Measurements from ENCODE around the gene DNAJB9.

The DNAJB9 gene

DNA sequence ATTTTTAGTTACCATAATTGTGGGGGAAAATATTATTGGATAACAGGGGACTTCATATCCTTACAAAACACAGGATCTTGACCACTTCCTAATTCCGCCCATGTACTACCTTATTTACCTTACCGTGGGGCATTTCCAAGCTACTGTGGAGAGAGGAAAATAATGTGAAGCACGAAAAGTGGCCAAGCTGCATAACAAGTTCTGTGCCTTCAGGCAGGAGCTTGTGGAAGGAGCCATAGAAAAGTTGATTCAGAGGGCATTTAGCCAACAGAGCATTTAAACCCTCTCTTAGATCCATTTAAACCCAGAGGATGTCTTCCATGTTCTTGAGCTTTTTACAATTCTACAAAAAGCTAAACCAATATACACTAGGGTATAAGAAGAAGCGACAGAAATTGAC lies 41.6 kb downstream of the DNAJB9 start:
- DNase-seq: no peak

DNA sequence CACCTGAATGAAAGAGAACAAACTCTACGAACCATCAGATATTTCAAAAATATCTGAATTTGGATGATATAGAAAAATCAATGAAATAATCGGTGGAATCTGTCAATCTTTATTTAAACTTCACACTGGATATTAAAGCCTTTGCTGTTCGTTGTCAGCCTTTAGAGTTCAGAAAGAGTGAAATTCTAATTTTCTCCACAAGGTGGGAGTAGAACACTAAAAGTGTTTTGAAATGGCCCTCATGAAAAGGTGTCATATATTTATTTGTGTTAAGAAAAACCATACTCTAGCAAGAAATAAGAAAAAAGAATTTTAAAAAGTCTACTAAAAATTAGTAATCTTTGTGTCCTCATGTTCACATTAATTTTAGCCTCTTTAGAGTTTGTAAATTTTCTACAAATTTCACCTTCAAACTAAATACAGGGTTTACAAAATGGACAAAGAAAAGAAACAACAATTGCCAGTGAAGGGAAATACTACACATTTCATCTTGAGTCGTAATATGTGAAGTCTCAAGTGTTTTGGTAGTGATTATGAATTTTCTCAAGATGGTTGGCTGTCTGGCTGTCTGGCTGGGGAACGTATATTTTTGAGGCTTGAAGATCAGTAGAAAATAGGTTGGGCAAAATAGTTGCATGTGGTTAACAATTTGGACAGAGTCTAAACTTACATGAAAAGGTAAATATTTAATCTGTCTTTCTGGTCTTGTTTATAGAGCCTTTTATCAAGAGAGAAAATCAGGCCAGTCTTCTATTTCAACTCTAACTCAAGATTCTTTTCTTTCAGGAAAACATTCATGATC lies 43.7 kb downstream of the DNAJB9 start:
- DNase-seq: no peak

DNA sequence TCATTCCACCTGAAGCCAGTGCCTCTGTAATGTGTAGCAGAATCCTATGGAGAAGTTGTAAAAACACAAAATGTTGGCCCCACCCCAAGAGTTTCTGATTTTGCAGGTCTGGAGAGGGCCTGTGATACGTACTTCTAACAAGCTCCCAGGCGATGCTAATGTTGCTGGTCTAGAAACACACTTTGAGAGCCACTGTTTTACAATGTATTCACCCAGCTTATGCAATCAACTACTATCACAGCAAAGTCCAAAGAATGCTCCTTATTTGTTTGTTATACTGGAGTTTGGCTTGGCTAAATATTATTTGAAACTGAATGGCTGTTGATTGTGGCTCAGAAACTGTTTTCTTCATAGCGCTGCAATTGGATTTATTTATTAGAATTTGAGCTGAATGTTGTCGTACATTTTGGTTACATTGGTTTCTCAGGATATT lies 44.3 kb downstream of the DNAJB9 start:
- no peak for DNase-seq

DNA sequence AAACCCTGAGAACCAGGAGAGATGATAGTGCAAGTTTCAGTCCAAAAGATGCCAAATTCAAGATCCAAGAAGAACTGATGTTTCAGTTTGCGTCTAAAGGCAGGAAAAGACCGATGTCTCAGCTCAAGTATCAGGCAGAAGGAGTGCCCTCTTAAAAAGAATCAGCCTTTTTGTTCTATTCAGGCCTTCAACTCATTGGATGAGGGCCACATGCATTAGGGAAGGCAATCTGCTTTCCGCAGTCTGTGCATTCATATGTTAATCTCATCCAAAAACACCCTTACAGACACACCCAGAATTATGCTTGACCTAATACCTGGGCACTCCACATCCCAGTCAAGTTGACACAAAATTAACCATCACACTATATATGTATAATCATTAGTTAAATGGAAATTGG lies 45.2 kb downstream of the DNAJB9 start:
- DNase-seq: no peak

DNA sequence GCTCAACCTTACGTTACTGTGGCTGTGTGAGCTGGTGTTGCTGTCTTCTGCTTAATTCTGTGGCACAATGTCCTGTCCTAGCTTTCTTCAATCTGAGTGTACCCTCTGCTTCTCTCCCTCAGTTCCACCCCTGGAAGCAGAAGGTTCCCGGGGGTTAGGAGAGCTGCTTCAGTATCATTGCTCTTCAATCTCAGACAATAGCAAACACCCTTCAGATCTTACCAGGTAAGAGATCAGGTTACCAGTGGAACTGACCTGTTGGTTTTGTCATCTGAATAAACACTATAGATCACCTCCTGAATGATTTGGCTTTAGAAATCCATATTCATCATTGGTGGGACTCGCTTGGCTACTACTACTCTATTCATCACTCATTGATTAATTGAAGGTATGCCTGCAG lies 48.4 kb downstream of the DNAJB9 start:
- no peak for DNase-seq

DNA sequence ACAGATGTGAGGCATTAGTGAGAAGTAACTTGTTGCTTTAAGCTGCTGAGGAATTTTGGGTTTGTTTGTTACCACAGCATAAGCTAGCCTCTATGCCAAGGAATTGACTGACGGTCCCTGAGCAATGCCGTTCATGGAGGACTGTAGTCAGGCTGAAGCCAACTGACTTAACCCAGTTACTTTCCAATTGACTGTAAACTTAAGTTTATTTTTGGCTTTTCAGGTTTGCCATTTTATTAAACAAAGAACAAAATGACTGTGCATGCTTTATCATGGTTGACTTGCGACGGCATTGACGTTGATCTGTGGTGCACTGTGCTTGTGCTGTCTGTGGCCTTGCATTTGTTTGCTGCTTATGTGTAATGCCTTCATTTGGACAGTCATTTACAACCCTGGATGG lies 53.5 kb downstream of the DNAJB9 start:
- DNase-seq: no peak
